ENCODE data around the gene STK32B. TPM values are rescaled to one million over a fixed set of nuclear protein-coding genes. Genes with fewer than 3 reads are reported as not detected.

The STK32B gene
- total and polyA plus RNA-seq, 2 donors (not counting 3 experiments of a cell fraction or from before 2014, with no cell fraction given): 5.6 to 7.8 TPM

- CTCF ChIA-PET: interaction anchor here (1.1 kb wide), 1 partner anchor 17 kb away, joined by 3 read pairs; no protein-coding TSS in a partner anchor
- dilution Hi-C loops (cut with MboI; ENCODE audit: extremely low pct_ligation_motif_present, low sequenced_read_pairs): no loop called here
- no peak overlapping the region for H3K27ac ChIP-seq (ENCODE audit: insufficient read depth, low read depth, low read length)
- H3K79me2 ChIP-seq (ENCODE audit: control insufficient read depth, insufficient read depth, low read length): no peaks in the 10 kb centered on the region
- POLR2A ChIA-PET: no interaction called here
- no peaks in the 10 kb centered on the region for H3K9me3 ChIP-seq (replicated peaks; ENCODE audit: control insufficient read depth, insufficient read depth, low read length)
- FAIRE-seq: no peak
- no TSS peak for BruUV-seq (replicated peaks)
- H3K27me3 ChIP-seq (ENCODE audit: control insufficient read depth in 2 of 2, insufficient read depth in 2 of 2, low read length in 2 of 2): no peaks in the 10 kb centered on the region
- no peaks in the 10 kb centered on the region for H4K20me1 ChIP-seq (replicated peaks; ENCODE audit: control insufficient read depth, extremely low read depth, insufficient read depth, low read length)
- TF ChIP-seq JUN (IDR thresholded peaks at IDR 0.05; ENCODE audit: borderline replicate concordance, insufficient read depth, insufficient read length, low read depth) (no peak), POLR2A (IDR thresholded peaks at IDR 0.05; ENCODE audit: low read depth, low read length) (no peak), MYC (IDR thresholded peaks at IDR 0.05; ENCODE audit: low read depth, low read length) (no peak), EZH2 (IDR thresholded peaks at IDR 0.05; ENCODE audit: borderline replicate concordance, low read depth, low read length, severe bottlenecking) (no peak), POLR2AphosphoS5 (IDR thresholded peaks at IDR 0.05; ENCODE audit: insufficient read depth, low read depth, low read length) (no peak), GATA2 (IDR thresholded peaks at IDR 0.05; ENCODE audit: insufficient read depth, insufficient read length, low read depth, low read length) (no peak), FOS (IDR thresholded peaks at IDR 0.05; ENCODE audit: borderline replicate concordance, insufficient read depth, low read length) (no peak), CTCF (IDR thresholded peaks at IDR 0.05; ENCODE audit: extremely low read depth in 1 of 2, insufficient read depth in 1 of 2, low read depth in 1 of 2, low read length in 2 of 2) (no peak), MAX (IDR thresholded peaks at IDR 0.05; ENCODE audit: insufficient read depth, insufficient read length) (no peak)
- H2AFZ ChIP-seq (ENCODE audit: low read depth, low read length): no peak overlapping the region
- no peaks in the 10 kb centered on the region for H3K36me3 ChIP-seq (ENCODE audit: control insufficient read depth in 2 of 2, extremely low read depth in 1 of 2, insufficient read depth in 2 of 2, low read length in 2 of 2)
- no peaks in the 10 kb centered on the region for H3K4me1 ChIP-seq (ENCODE audit: control insufficient read depth, extremely low read depth, insufficient read depth, low read length)
- H3K9me1 ChIP-seq (replicated peaks; ENCODE audit: control insufficient read depth, extremely low read depth, insufficient read depth, low read length): no peaks in the 10 kb centered on the region
- intact Hi-C loops (cut with micrococcal nuclease): no loop called here
- H3K9ac ChIP-seq (replicated peaks; ENCODE audit: extremely low read depth, insufficient read depth, low read length): no peak overlapping the region
- H3K4me3 ChIP-seq (replicated peaks in 1 of 3; ENCODE audit: insufficient read depth in 1 of 3, low read depth in 1 of 3, low read length in 3 of 3): no peak overlapping the region
- DNase-seq (ENCODE audit: low read depth, low spot score): no peak
- H3K4me2 ChIP-seq (ENCODE audit: insufficient read depth, low read length): no peak overlapping the region
Measured at GRCh38 chr4:5098176-5098575, 46.9 kb downstream of the STK32B start.

Data from endothelial cell of umbilical vein (primary cell).